Smooth muscle cell (in vitro differentiated cells): ENCODE results near the gene BATF. TPM values are rescaled to one million over a fixed set of nuclear protein-coding genes. Genes with fewer than 3 reads are reported as not detected.

ENCODE experiments used
- DNase-seq: peaks from one replicate; lab custom pipeline; 2025; ENCODE audit not compliant: unreplicated experiment; lab: John Stamatoyannopoulos, UW
- H2AFZ ChIP-seq: fragments of 200-600 bp; sonication (generic); 2 replicates; pipeline ENCODE4 v1.6.0; 2016; ENCODE audit warnings: antibody characterized with exemption, low read depth, mild to moderate bottlenecking
- H3F3A ChIP-seq: fragments of 200-600 bp; sonication (generic); 2 replicates; pipeline ENCODE4 v1.6.0; 2017; ENCODE audit warnings: antibody characterized with exemption, low read depth
- H3K27ac ChIP-seq: fragments of 200-600 bp; sonication (generic); 2 replicates; pipeline ENCODE4 v1.5.1; 2016; ENCODE audit warnings: low read depth, mild to moderate bottlenecking
- H3K27me3 ChIP-seq: fragments of 200-600 bp; sonication (generic); 2 replicates; pipeline ENCODE4 v1.6.1; 2016; ENCODE audit warnings: low read depth, mild to moderate bottlenecking
- H3K36me3 ChIP-seq: fragments of 200-600 bp; sonication (generic); 2 replicates; pipeline ENCODE4 v1.5.1; 2016; ENCODE audit warnings: low read depth
- H3K4me1 ChIP-seq: fragments of 200-600 bp; sonication (generic); 2 replicates; pipeline ENCODE4 v1.5.1; 2016; ENCODE audit warnings: low read depth
- H3K4me2 ChIP-seq: fragments of 200-600 bp; sonication (generic); 2 replicates; pipeline ENCODE4 v1.6.0; 2016; ENCODE audit warnings: mild to moderate bottlenecking
- H3K4me3 ChIP-seq: fragments of 200-600 bp; sonication (generic); 2 replicates; pipeline ENCODE4 v1.5.1; 2016; ENCODE audit warnings: mild to moderate bottlenecking
- H3K79me2 ChIP-seq: fragments of 200-600 bp; sonication (generic); 2 replicates; pipeline ENCODE4 v1.6.0; 2016; ENCODE audit warnings: low read depth, mild to moderate bottlenecking
- H3K9ac ChIP-seq: fragments of 200-600 bp; sonication (generic); 2 replicates; pipeline ENCODE4 v1.6.0; 2016; ENCODE audit warnings: low read depth
- H3K9me3 ChIP-seq: fragments of 200-600 bp; sonication (generic); replicated peaks from 2 replicates; pipeline ENCODE4 v1.5.1; 2016; ENCODE audit warnings: low read depth
- H4K20me1 ChIP-seq: fragments of 200-600 bp; sonication (generic); 2 replicates; pipeline ENCODE4 v1.6.0; 2016; ENCODE audit warnings: low read depth
- CTCF ChIP-seq: fragments of 200-600 bp; sonication (generic); IDR thresholded peaks from 2 replicates; pipeline ENCODE4 v1.5.1; 2017; ENCODE audit warnings: borderline replicate concordance, mild to moderate bottlenecking, antibody characterized with exemption; ENCODE audit not compliant: insufficient read depth, poor library complexity, severe bottlenecking
- WGBS: methylation state at CpG from one replicate; pipeline ENCODE4 v1.1.7; 2016; ENCODE audit warnings: low lambda C conversion rate; 5-methylcytosine and 5-hydroxymethylcytosine counted together
- polyA plus RNA-seq: library from polyadenylated mRNA; unstranded; fragments of >200 nt; fragmentation: Nextera tagmentation; extraction: Ambion mirVana; gene quantifications from 2 replicates; pipeline ENCODE4 v1.2.1, GENCODE V29; 2016
- total RNA-seq: library from RNA; depleted of rRNA; stranded (reverse); fragments of >200 nt; gene quantifications from 2 replicates; pipeline ENCODE4 v1.2.3, GENCODE V29; 2014

The BATF gene
- total and polyA plus RNA-seq, 2 experiments from 2014 or later = not detected

DNA sequence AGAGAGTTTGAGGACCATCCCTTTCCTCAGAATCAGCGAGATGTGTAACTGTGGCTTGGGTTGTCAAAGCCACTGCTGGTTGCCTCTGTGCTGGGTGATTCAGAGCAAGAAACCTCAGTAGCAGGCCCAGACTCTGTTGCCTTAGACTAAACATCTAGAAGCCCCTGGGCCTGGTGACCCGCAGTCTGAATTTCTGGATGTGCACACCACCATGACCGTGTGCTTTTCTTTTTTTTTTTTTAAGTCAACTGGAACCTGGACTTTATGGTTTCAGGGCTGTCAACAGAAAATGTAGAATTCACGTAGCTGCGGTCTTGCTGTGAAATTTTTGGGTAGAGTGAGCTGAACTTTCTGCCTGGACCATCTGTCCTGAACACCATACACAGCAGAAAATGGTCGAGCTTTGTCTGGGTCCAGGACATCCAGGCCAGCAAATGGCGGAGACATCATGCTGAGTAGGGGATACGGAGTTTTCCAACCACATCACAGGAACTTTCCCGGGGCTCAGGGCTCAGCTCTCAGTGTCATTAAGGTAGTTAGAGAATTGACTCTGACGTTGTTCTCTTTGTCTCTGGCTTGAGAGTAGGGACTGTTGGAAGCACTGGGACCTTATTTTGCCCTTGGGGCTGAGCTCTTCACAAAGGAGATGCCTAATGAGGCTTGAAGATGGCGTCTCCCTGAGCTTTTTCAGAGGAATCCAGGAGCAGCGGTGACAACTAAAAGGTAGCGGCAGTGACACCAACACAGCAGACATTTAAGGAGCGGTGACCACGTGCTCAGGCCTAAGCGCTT, 23.0 kb upstream of the BATF start:
- Histone ChIP-seq H3F3A (no peaks in the 10 kb centered on the region), H2AFZ (no peak overlapping the region), H3K79me2 (no peaks in the 10 kb centered on the region), H3K27me3 (no peaks in the 10 kb centered on the region), H3K27ac (no peak overlapping the region), H3K36me3 (no peaks in the 10 kb centered on the region), H3K9ac (no peak overlapping the region), H3K4me2 (no peak overlapping the region), H4K20me1 (no peaks in the 10 kb centered on the region), H3K4me3 (no peak overlapping the region), H3K4me1 (no peaks in the 10 kb centered on the region), H3K9me3 (no peaks in the 10 kb centered on the region)
- WGBS = 86% methylated on average over 16 of the region's 16 CpGs
- no peak for TF ChIP-seq CTCF
- no peak for DNase-seq

DNA sequence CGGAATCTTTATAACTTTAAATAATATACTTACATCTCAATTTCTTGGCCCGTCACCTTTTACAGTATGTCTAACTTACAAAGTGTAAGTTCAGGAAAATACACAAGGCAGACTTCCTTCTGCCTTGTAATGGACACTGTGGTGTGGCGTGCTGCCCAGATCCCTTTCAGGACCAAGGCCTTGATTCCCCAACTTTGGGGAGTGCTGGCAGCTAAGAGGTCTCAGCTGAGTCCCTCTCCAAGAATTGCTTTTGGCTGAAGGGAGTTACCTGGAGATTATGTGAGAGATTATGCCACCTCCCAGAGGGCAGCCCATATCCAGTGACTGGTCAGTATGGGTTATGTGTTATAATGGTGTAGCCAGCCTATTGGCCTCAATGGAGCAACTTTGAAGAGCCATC, 21.2 kb upstream of the BATF start:
- Histone ChIP-seq H2AFZ (no peak overlapping the region), H3K9me3 (no peaks in the 10 kb centered on the region), H3K27me3 (no peaks in the 10 kb centered on the region), H3K36me3 (no peaks in the 10 kb centered on the region), H3K4me3 (no peak overlapping the region), H3K4me2 (no peak overlapping the region), H3F3A (no peaks in the 10 kb centered on the region), H3K79me2 (no peaks in the 10 kb centered on the region), H3K9ac (no peak overlapping the region), H3K27ac (no peak overlapping the region), H4K20me1 (no peaks in the 10 kb centered on the region), H3K4me1 (no peaks in the 10 kb centered on the region)
- no peak for TF ChIP-seq CTCF
- no peak for DNase-seq
- WGBS = 94% methylated on average over 3 of the region's 3 CpGs

GRCh38 chr14:75504411-75504810, 17.9 kb upstream of the BATF start:
- no peaks in the 10 kb centered on the region for H3F3A ChIP-seq
- no peaks in the 10 kb centered on the region for H3K27me3 ChIP-seq
- no peaks in the 10 kb centered on the region for H3K9me3 ChIP-seq
- H3K4me2 ChIP-seq = no peak overlapping the region
- no peaks in the 10 kb centered on the region for H3K79me2 ChIP-seq
- no peak overlapping the region for H3K4me3 ChIP-seq
- no peak overlapping the region for H2AFZ ChIP-seq
- H3K4me1 ChIP-seq = no peaks in the 10 kb centered on the region
- H4K20me1 ChIP-seq = no peaks in the 10 kb centered on the region
- no peak overlapping the region for H3K9ac ChIP-seq
- no peak for DNase-seq
- no peak for TF ChIP-seq CTCF
- no peak overlapping the region for H3K27ac ChIP-seq
- H3K36me3 ChIP-seq = no peaks in the 10 kb centered on the region
- 96% methylated on average over 1 of the region's 1 CpG for WGBS

DNA sequence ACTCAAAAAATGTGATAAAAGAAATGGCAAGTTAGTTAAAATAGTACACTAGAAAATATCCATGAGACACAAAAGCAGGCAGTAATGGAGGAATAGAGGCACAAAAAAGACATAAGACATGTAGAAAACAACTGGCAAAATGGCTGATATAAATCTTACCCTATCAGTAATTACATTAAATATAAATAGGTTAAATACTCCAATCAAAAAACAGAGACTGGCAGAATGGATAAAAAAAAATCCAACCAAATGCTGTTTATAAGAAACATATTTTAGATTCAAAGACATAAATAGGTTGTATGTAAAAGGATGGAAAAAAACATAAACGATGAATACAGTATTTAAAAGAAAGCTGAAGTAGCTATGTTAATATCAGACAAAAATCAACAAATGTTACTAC, 15.3 kb upstream of the BATF start:
- H4K20me1 ChIP-seq = no peaks in the 10 kb centered on the region
- no peaks in the 10 kb centered on the region for H3K4me1 ChIP-seq
- WGBS = 77% methylated on average over 1 of the region's 1 CpG
- no peak overlapping the region for H3K4me2 ChIP-seq
- no peak overlapping the region for H2AFZ ChIP-seq
- no peaks in the 10 kb centered on the region for H3K36me3 ChIP-seq
- H3K4me3 ChIP-seq = no peak overlapping the region
- H3K79me2 ChIP-seq = no peaks in the 10 kb centered on the region
- no peak overlapping the region for H3K27ac ChIP-seq
- TF ChIP-seq CTCF = no peak
- no peak for DNase-seq
- H3K27me3 ChIP-seq = no peaks in the 10 kb centered on the region
- H3F3A ChIP-seq = no peaks in the 10 kb centered on the region
- H3K9me3 ChIP-seq = peaks cover 9% of the 10 kb centered on the region
- no peak overlapping the region for H3K9ac ChIP-seq
